NCI-H1092 treated with DMSO at 0.1 percent for 48 hours (cell line): Measurements from ENCODE around the gene IL32.
"Not testable (repeated sequence)": the region's sequence is repeated elsewhere in the genome, so short reads cannot be mapped to it uniquely, and the experiment has no call there.

ENCODE experiments used
- DNase-seq: peaks from one replicate; lab custom pipeline; 2025; lab: John Stamatoyannopoulos, UW

IL32 gene

GRCh38 chr16:3070608-3071111 is 5.2 kb downstream of the IL32 start:
- DNase-seq, result no peak

DNA sequence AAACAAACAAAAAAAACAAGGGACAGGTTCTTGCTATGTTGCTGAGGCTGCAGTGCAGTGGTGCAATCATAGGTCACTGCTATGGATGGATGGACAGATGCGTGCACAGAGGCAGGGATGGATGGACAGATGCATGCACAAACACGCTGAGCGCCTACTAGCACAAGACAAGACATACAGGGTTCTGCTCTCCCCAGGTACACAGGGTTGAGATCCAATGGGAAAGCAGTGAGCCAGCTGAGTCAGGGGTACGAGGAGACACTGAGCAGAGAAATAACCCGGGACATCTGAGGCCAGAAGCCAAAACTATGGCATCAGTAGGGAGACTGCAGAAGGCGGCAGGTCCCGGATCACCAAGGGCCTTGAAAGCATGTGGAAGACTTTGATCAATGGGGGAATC is 6.2 kb downstream of the IL32 start:
- no peak for DNase-seq

DNA sequence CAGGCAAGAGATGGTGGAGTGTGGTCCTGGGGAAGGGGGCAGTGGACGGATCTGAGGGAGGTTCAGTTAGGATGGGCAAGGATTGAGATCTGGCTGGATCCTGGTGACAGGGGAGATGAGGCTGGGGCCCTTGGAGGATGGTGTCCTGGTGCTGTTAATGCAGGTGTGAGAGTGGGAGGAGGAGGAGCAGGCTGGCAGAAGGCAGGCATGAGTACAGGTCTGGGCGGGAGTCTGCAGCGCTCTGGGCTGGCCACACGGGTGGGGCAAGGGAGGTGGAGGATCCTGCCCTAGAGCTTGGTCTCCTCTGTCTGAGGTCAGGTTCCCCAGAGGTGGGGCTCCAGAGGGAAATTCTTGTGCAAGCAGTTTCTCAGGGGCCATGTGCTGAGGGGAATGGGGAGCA is 6.7 kb downstream of the IL32 start:
- not testable (repeated sequence) for DNase-seq

DNA sequence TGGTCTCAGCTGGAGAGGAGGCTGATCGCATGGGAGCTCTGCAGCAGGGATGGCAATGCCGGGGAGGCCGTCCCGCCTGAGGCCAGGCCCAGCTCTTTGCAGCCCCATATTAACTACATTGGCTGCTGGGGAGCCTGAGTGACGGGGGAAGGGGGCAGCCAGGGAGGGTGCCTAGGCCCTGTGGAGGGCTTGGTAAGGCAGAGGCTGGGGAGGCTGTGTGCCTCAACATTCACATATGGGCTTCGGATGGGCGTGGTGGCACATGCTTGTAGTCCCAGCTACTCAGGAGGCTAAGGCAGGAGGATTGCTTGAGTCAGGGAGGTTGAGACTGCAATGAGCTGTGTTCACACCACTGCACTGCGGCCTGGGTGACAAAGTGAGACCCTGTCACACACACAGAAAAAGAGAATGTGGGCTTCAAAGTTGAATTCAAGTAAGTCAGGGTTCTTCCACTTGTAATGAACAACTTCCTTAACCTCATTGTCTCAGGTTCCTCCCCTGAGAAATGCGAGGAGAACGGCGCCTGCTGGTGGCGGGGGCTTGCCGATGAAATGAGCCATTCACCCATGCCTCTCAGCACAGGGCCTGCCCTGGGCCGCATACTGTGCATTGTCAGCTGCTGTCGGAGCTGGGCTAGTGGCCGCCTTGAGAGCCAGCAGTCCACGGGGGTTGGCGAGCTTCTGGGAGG is 7.3 kb downstream of the IL32 start:
- DNase-seq, result not testable (repeated sequence)

- no peak for DNase-seq
These were observed 8.0 kb downstream of the IL32 start for GRCh38 chr16:3073448-3073847.

DNA sequence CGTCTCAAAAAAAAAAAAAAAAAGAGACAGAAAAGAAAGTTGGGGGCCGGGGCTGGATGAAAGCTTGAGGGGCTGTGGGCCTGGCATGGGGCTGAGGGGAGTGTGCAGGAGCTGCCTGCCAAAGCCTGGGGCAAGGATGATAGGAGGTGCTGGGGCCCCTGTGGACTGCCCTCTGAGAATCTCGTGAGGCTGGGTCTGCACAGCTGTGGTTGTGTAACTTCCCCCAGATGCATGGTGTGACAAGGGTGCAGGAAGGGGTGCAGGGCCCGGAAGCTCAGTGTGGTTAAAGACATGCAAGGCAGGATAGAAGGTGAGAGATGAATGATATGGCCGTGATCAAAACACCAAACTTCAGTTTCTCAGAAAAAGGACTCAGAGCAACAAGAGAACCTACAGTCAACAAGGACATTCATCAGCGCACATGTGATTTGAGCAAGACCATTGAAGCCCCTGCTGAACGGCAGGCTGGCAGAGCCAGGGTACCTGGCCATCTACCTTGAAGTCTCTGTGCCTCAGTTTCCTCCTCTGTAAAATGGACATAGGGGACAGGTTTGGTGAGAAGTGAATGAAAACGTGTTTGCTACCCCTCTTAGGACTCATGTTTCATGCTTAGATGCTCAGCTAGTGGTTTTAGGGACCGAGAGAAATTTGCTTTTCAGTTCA is 9.6 kb downstream of the IL32 start:
- DNase-seq, result no peak

GRCh38 chr16:3075523-3075915 is 10.1 kb downstream of the IL32 start:
- DNase-seq, result no peak

- not testable (repeated sequence) for DNase-seq
These were observed 10.5 kb downstream of the IL32 start for GRCh38 chr16:3075946-3076345.

DNA sequence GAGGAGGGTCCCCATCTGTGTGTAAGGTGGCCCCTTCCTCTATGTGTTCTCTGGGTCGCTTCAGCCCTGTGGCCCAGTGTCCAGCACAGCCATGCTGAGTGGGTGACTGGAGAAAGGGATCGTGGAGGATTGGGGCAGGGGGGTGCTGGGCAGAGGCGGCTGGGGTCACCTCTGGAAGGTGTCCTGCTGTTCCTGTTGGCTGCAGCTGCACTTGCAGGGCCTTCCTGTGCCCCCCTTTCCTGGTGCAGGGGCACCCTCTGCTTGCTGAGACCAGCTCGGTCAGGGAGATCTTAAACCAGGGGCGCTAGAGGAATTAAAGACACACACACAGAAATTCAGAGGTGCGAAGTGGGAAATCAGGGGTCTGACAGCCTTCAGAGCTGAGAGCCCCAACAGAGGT is 11.1 kb downstream of the IL32 start:
- no peak for DNase-seq

GRCh38 chr16:3080024-3080423 is 14.6 kb downstream of the IL32 start:
- no peak for DNase-seq

DNA sequence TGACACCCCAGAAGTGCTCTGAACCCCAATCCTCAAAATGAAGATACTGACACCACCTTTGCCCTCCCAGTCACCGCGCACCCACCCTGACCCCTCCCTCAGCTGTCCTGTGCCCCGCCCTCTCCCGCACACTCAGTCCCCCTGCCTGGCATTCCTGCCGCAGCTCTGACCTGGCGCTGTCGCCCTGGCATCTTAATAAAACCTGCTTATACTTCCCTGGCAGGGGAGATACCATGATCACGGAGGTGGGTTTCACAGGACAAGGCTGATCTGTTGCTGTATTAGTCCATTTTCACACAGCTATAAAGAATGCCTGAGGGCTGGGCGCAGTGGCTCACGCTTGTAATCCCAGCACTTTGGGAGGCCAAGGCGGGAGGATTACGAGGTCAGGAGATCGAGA is 16.5 kb downstream of the IL32 start:
- not testable (repeated sequence) for DNase-seq

DNA sequence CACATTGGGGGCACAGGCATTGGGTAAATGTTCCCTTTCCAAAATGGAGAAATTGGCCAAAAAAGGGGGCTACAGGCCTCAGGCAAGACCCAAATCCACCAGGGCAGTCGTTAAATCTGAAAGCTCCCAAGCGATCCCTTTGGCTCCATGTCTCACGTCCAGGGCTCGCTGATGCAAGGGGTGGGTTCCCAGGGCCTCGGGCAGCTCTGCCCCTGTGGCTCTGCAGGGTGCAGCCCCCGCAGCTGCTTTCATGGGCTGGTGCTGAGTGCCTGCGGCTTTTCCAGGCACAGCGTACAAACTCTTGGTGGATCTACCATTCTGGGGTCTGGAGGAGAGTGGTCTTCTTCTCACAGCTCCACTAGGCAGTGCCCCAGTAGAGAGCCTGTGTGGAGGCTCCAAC is 18.0 kb downstream of the IL32 start:
- DNase-seq, result not testable (repeated sequence)

- DNase-seq, result no peak
These were observed 19.1 kb downstream of the IL32 start for GRCh38 chr16:3084491-3084890.

- no peak for DNase-seq
These were observed 19.7 kb downstream of the IL32 start for GRCh38 chr16:3084969-3085670.

DNA sequence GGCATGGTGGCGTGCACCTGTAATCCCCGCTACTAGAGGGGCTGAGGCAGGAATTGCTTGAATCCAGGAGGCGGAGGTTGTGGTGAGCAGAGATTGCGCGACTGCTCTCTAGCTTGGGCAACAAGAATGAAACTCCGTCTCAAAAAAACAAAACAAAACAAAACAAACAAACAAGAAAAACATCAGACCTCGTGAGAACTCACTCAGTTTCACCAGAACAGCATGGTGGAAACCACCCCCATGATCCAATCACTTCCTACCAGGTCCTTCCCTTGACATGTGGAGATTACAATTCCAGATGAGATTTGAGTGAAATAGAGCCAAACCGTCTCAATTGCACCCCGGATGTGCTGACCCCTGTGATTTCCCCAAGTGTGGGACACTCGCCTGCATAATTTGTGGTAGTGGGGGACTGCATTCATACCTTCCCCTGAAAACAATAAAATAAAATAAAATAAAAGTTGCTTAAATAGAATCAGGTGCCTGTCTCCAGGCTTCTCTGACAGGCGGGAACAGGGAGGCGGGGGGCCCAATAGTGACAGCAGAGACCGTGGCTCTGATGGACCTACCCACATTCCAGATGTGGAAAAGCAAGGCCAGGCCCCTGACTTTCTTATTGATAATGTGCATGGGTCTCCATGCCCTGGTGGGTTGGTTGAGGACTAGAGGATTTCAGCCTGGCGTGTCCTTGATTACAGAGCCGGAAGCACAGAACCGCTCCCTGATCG is 20.6 kb downstream of the IL32 start:
- DNase-seq, result no peak

GRCh38 chr16:3086596-3087242 is 21.3 kb downstream of the IL32 start:
- DNase-seq, result no peak

GRCh38 chr16:3087243-3088235 is 22.1 kb downstream of the IL32 start:
- no peak for DNase-seq

GRCh38 chr16:3088450-3088849 is 23.0 kb downstream of the IL32 start:
- no peak for DNase-seq

- no peak for DNase-seq
These were observed 23.7 kb downstream of the IL32 start for GRCh38 chr16:3088925-3089716.
